GM23248 (cell line): ENCODE results near the gene PRRX1.

Experiments used
- EZH2 ChIP-seq: fragments of 200-600 bp; sonication (generic); IDR thresholded peaks from 2 replicates; pipeline ENCODE4 v1.6.1; 2018; ENCODE audit warnings: antibody characterized with exemption, mild to moderate bottlenecking; ENCODE audit not compliant: insufficient read depth, poor library complexity, severe bottlenecking
- EZH2phosphoT487 ChIP-seq: fragments of 200-600 bp; sonication (generic); IDR thresholded peaks from 2 replicates; pipeline ENCODE4 v1.6.1; 2018; ENCODE audit warnings: antibody characterized with exemption, moderate library complexity, mild to moderate bottlenecking, low read depth; ENCODE audit not compliant: insufficient read depth

GRCh38 chr1:170694172-170694926, 30.4 kb downstream of the PRRX1 start:
- TF ChIP-seq EZH2: no peak
- TF ChIP-seq EZH2phosphoT487: no peak
